ENCODE results near the gene POU5F2.

Gene POU5F2, protein sequence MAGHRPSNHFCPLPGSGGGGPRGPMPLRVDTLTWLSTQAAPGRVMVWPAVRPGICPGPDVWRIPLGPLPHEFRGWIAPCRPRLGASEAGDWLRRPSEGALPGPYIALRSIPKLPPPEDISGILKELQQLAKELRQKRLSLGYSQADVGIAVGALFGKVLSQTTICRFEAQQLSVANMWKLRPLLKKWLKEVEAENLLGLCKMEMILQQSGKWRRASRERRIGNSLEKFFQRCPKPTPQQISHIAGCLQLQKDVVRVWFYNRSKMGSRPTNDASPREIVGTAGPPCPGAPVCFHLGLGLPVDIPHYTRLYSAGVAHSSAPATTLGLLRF

DNA sequence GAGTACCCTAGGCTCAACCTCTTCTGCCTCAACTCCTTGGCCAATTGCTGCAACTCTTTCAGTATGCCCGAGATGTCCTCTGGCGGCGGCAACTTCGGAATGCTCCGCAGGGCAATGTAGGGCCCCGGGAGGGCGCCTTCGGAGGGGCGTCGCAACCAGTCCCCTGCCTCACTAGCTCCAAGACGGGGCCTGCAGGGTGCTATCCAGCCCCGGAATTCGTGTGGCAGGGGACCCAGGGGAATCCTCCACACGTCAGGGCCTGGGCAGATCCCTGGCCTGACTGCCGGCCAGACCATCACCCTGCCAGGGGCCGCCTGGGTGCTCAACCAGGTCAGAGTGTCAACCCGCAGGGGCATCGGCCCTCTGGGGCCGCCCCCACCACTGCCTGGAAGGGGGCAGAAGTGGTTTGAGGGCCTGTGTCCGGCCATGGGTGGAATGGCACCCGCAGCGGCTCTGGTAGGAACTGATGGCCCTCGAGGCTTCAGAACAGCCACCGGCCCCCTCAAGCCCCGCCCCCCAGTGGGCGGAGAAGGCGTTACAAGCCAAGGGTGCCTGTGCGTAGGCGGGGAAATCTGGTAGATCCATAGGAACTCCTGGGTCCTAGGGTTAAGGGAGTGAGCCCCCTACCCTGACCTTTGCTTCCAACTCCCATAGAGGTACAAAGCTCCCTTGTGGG lies at the start of gene POU5F2:
TSS of gene POU5F2 (minus strand) at position 465 of the 676 bp plus-strand sequence. CDS start at position 428, 37 bp downstream.
- no peak for DNase-seq (ENCODE audit: low read depth in 2 of 2)

DNA sequence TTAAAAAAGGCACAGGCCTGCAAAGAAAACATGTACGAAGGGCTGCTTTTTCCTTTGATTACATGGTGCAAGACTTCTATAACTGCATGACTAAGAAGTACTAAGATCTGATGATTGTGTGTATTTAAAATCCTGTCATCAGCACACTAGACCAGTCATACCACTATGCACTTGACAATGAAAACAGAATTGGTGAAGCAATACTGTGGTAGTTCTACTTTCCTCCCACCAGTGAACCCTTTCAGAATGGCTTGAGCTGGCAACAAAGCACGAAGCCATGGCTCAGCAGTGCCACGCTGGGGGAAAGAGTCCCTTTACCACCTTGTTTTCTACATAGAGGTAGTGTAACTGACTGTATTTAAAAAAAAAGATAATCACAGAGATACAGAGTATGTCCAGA lies 49.0 kb upstream of the POU5F2 start:
- DNase-seq (ENCODE audit: low read depth in 2 of 2): no peak

DNA sequence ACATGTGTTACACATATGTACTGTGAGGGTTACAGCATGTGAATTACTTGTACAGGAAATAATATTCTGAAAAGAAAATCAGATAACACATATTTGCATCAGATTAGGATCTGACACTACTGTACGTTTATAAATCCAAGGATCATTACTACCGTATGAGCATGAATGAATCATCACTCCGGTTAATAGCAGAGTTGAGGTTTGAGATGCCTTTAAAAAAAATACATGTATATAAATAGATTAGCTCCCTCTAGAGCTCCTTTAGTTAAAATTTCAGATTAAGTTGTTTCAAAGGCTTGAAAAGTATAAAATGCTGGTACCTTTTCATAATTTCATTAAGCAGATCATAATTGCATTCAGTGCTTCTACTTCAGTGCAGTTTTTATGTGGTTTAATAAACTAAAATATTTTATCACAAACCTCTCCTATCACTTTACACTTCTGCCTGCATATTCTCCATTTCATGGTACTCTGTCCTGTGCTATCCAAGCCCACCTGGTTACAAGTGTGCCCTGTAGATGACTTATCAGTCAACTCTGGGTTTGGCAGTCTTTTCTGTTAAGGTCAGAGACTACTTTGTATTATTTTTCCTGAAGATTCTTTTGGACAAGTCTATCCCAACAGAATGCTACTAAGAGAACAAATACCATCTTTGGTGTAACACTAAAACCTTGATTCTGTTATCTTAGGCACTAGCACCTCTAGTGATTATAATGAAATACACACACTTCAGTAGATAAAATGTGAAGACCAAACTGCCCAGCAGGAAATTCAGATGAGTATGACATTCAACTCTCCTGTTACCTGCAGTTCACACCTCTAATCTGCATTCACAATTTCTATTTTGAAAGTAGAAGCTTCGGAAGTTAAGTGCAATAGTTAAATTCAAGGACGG lies 48.0 kb upstream of the POU5F2 start:
- no peak for DNase-seq (ENCODE audit: low read depth in 2 of 2)

DNA sequence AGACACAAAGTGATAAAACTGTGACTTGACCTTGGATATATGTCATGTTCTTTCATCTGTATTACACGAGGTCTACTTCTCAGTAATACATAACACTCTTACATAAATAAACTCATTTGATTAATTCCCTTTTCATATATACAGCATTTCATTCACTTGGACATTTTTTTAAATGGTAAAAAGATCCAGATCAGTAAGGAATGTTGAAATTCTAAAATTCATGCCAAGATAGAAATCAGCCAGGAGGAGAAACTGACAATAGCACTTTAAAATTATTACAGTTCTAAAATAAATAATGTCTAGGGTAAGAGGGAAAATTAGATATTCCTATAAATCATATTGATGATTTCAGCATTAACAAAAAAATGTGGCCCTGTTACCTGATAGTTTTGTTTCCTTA lies 46.2 kb upstream of the POU5F2 start:
- no peak for DNase-seq (ENCODE audit: low read depth in 2 of 2)

DNA sequence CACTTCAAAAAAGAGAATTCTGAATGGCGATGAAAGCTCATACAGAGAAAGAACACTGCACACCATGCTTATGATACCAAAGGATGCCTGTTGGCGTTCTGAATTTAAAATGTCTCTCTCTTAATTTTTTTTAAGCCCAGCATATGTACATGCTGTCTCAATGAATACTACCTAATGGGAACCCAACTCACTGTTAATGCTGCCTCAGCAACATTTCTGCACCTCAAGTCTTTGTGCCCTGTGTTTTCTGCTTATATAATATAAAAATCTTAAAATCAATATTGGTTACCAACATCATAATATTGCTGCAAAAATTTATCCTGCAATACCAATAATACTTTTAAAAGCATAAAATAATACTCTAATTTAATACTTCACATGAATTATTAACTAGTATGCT lies 44.1 kb upstream of the POU5F2 start:
- DNase-seq (ENCODE audit: low read depth in 2 of 2): no peak

DNA sequence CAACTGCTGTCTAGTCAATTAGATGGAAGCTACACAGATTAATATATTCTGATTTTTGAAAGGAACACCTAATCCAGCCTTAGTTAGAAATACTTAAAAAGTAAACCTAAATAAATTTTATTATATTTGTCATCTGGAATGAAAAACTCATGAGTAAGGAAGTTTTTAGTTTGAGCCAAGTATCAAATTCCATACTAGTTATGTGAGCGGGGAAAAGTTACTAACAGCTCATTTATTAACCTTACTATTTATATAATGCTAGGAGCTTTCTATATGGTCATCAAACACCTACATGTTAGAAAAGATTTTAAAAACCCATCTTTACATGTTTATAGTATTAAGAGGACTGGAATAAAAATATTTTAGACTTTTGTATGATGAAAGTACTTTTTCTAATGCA lies 41.6 kb upstream of the POU5F2 start:
- no peak for DNase-seq (ENCODE audit: low read depth in 2 of 2)

DNA sequence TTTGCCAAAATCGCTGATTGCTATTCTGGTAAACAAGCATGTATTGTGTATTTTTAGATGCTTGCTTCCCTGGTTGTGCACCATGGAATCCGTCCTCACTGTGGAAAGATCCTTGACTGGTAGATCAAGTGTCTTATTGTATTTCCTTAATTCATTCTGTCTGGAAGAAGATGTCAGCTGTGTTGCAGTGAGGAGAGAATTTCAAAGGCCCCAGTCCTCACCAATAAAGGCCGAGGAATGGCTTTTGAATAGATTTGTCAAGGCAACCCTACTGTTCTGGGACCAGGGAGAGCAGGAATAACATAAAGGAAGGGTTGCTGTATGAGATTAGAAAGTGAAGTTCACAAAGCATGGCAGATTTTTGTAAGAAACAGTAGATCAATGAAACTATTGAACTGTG lies 36.2 kb upstream of the POU5F2 start:
- no peak for DNase-seq (ENCODE audit: low read depth in 2 of 2)

DNA sequence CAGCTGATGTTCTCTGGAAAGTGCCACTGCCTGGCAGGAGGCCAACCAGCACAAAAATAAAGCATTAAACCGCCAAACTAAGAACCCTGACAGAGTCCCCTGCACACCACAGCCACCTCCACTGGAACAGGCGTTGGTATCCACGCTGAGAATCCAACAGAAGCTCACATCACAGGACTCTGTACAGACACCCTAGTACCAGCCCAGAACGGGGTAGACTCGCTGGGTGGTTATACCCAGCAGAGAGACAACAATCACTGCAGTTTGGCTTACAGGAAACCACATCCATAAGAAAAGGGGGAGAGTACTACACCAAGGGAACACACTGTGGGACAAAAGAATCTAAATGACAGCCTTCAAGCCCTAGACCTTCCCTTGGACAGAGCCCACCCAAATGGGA lies 15.0 kb upstream of the POU5F2 start:
- no peak for DNase-seq (ENCODE audit: low read depth in 2 of 2)

DNA sequence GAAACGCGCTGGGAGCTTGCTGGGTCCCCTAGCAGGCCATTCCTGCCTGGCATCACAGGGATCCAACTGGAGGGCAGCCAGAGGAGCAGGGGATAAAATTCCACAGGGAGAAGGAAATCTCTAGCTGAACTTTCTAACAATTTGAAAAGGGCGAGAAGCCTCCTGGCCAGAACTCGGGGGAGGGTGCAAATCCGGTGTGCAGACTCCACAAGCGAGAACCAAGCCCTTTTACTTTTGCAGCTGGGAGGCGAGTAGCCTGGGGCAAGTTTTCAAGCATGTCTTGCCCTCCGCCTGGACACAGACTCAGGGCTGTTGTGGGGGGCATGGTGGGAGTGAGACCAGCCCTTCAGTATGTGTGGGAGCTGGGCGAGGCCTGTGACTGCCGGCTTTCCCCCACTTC lies 14.3 kb upstream of the POU5F2 start:
- no peak for DNase-seq (ENCODE audit: low read depth in 2 of 2)

DNA sequence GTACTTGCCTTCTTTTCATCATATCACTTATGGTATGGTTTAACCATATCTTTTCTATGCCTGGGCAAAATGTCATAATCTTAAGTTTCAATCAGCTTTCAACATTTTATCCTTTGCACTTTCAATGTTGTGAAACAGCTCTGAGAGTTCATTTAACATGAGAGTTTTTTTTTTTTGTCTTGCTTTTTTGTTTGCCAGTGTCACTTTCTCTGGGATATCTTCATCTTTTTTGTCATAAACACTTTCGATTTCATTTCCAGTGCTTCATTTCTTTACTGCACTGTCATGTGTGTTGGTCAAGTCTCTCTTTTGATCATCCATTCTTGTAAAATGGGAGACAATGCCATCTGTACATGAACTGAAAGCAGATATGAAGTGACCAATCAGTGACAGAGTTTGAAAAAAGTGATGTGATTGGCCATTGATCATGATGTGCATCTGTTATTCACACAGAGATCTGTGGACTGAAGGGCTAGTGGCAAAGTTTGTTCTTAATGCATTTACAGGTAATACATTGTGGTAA lies 7.5 kb upstream of the POU5F2 start:
- no peak for DNase-seq (ENCODE audit: low read depth in 2 of 2)

DNA sequence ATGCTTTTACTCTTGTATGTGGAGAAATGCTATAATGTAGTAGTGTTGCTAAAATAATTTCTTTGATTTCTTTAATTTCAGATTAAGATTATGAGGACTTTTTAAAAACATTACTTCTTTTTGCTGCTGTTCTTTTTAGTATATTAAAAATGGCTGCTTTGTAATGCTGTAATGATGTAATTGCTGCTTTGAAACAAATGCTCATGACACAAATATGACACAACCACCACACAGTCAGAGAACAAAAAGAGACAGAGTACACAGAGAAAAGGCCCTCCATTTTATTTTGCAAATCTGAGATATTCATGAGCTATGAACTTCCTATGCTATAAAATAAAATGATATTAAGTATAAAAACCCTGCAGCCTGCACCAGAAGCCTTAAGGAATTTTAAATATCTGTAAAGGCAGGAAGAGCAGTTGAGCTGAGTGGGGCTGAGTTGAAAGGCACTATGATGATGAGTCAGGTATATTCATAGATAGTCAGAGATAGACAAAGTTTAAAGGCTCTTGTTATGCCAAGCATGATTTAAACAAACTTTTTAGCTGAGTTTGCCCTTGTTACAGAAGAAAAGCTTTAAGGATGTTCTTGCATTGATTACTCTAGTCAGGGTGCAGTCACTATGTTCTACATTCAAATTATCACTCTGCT lies 5.1 kb upstream of the POU5F2 start:
- no peak for DNase-seq (ENCODE audit: low read depth in 2 of 2)

DNA sequence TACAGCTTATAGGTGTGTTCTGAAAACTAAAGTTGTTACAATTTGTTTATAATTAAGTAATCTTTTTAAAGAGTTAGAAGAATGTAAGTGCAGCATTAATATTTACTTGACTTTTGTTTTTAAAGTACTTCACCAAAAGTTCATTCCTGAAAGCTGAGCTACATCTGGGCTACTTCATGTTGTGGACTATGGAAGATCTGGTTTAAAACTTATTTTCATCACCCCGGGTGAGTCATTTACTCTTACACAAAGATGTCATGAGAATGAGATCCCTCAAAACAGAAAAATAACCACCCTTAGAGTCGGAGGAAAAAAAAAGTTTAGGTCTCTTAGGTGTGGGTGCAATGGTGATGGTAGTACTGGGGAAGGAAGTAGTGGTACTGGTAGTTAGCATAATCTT lies 5.1 kb downstream of the POU5F2 start:
- DNase-seq (ENCODE audit: low read depth in 2 of 2): no peak

DNA sequence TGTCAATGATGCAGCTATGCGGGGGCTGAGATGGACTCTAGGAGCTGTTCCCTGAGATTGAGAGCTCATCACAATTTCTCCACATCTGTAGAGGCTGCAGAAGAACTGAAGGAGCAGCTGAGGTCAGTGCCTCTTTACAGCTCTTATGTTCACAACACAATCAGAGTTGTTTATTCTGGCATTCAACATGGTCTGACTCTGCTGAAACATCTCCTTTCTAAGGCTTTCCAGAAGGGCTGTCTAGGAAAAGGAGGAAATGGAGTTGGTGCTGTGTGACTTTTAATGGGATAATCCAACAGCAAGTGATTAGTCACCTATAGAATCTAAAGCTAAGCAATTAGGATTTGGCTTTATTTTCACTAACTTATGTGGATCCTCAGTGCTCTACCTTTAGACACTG lies 6.0 kb downstream of the POU5F2 start:
- DNase-seq (ENCODE audit: low read depth in 2 of 2): no peak

DNA sequence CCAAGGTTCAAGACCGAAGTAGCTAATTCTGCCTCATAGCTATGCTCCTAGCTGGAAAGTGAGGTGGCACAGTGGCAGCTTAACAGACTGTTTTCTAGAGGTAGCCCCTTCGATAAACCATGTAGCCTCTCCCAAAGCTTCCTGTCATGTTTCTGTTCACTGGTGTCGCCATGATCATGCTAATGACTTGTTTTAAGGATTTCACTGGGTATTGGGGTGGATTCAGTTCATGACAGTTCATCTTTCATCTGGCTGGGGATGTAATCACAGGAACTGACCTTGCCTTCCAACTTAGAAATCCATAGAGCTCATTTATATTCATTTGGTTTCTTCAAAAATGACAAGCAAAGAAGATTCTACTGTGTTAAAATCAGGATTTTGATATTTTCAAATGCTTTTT lies 9.4 kb downstream of the POU5F2 start:
- no peak for DNase-seq (ENCODE audit: low read depth in 2 of 2)

DNA sequence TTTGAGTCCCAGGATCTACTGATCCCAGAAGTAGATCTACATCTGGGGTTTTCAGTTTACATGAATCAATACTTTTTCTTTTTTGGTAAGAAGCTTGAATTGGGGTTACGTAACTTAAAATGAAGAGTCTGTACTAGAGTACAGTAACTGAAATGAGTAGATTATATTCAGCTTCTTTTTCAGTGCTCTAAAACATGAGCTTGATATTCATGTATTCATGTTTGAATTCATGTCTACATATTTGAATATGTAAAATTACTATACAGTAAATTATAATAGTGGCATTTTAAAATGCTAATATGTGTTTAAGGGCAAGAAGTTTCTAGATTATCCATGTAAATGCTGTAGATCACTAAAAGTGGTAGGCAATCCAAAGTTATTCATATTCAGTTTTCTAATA lies 14.8 kb downstream of the POU5F2 start:
- DNase-seq (ENCODE audit: low read depth in 2 of 2): no peak

DNA sequence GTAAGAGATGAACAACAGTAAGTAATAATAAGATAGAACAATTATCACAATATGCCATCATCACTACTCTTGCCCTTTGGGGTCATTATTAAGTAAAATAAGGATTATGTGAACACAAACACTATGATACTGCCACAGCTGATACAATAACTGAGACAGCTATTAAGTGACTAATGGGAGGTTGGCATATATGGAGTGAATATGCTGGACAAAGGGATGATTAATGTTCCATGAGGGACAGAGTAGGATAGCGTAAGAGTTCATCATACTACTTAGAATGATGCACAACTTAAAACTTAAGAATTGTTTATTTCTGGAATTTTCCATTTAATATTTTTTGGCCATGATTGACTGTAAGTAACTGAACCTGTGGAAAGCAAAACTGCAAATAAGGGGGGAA lies 16.6 kb downstream of the POU5F2 start:
- no peak for DNase-seq (ENCODE audit: low read depth in 2 of 2)

DNA sequence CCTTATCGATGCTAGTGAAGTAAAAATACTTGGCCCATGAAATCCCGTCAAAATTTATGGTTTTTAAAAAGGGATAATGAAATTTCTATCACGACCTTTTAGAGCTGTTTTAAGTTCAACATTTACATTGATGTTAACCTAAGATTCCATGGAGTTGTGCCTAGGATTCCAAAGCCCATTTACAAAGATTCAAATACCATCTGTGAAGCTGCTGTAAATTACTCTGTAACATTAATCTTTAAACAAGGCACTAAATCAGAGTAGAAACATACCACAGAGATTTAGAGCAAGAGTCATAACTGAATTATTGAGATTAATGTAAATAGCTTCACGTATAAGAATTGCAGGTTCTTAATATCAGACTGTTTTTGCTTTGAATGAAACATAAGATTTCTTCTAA lies 17.7 kb downstream of the POU5F2 start:
- no peak for DNase-seq (ENCODE audit: low read depth in 2 of 2)

DNA sequence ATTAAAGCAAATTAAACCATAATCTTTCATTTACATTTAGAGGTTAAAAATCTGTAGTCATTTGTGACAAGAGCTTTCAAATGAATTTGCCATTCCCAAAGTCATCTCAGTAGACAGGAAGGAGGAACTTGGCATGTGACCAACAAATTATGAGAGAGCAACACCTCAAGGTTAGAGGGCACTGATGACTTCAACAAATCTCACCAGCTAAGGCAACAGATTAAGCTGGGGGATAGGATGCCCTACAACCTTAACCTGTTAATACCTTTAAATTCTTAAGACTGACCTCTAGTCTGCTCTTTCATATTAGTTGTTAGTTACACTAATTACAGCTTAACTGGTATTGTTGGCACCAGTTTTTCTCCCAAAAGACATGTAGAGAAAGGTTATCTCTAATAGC lies 18.4 kb downstream of the POU5F2 start:
- DNase-seq (ENCODE audit: low read depth in 2 of 2): no peak

DNA sequence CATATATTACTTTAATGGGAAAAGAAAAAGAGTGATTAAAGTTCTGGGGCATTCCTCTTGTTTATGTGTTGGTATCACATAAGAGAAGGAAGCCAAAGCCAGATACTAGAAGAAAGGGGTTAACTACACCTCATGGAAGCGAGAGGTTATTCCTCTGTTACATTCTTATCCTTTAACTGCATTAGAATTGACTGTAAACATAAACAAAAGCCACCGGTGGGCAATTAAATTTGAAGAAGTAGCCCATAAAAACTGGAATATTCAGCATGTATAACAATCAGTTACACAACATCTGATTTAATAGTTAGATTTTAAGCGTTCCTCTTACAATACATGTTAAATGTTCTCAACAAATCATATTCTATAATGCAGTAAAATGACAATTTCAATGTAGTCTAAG lies 18.8 kb downstream of the POU5F2 start:
- DNase-seq (ENCODE audit: low read depth in 2 of 2): no peak

DNA sequence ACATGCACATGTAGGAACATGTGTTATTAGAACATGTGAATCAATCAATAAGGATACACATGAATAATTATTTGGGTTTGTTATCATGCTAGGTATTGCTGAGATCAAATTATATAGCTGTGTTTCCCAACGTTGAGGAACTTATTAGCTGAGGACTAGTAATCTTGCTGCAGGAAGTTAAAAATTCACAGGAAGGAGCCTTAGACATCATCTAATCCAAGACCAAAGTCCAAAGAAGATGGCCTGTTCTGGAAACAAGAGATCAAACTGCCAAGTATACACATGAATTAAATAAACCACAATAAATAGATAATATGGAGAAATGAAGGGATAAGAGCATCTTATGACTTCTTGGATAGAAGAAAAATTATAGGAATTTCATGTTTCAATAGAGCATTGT lies 19.9 kb downstream of the POU5F2 start:
- no peak for DNase-seq (ENCODE audit: low read depth in 2 of 2)

DNA sequence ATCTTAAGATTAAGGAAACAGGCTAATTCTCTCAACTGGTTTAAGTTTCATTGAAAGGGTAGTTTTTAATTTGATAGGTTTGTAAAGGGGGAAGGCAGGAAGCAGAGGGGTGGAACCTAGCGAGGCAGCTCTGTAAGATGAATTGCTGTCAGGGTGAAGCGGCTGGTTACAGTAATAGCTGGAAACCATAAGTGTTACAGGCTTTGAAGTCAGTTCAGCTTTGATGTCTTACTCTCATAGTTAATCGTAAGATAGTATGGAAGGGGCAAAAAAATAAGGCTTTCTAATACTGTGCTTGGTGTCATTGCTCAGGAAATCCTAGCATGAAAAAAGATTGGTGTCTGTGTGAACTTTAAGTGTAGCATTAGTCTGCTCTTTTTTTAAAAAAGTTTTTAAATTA lies 20.3 kb downstream of the POU5F2 start:
- no peak for DNase-seq (ENCODE audit: low read depth in 2 of 2)

DNA sequence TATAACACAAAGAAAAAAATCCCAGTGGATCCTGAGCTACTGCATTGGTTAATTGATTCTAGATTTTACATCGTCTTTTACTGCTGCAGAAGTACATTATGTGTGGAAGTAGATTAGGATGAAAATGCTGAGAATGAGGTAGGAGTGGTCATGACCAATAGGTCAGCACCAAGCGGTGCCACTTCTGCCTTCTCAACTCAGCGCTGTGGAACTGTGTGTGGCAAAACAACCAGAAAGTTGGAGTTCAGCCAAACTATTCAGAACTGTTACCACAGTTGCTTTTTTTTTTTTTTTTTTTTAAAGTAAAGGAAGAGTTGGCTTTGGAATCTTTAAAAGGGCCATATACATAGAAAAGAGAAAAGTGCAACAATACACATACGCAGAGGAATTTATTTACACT lies 24.2 kb downstream of the POU5F2 start:
- no peak for DNase-seq (ENCODE audit: low read depth in 2 of 2)
